ENCODE results near the gene CELA2A. TPM values are rescaled to one million over a fixed set of nuclear protein-coding genes. Genes with fewer than 3 reads are reported as not detected.
"Not testable (repeated sequence)": the region's sequence is repeated elsewhere in the genome, so short reads cannot be mapped to it uniquely, and the experiment has no call there.

Gene CELA2A
- total and polyA plus RNA-seq, 2 of the 13 experiments (the other 11 are each of a cell fraction or from before 2014, with no cell fraction given), result not detected

- BruUV-seq (replicated peaks); in situ Hi-C loops (cut with HindIII; ENCODE audit: extremely low pct_ligation_motif_present, low pct_unique_long_range_greater_than_20kb); H3K9me3 ChIP-seq (ENCODE audit: low read length); FAIRE-seq; DNase-seq (ENCODE audit: low spot score); H3K9ac ChIP-seq (ENCODE audit: insufficient read depth, low read depth, low read length); H3K27me3 ChIP-seq (ENCODE audit: control insufficient read depth in 1 of 2, insufficient read depth in 2 of 2, low read length in 2 of 2); H4K20me1 ChIP-seq (ENCODE audit: insufficient read depth, low read length); H3K4me2 ChIP-seq (ENCODE audit: low read depth, low read length); H3K36me3 ChIP-seq (replicated peaks in 1 of 2; ENCODE audit: control insufficient read depth in 1 of 2, insufficient read depth in 2 of 2, low read length in 2 of 2); H3K79me2 ChIP-seq (ENCODE audit: insufficient read depth, low read length); ATAC-seq; H3K4me1 ChIP-seq (ENCODE audit: insufficient read depth, low read length); H3K4me3 ChIP-seq (replicated peaks in 1 of 3; ENCODE audit: insufficient read depth in 1 of 3, low read depth in 2 of 3, low read length in 3 of 3); H2AFZ ChIP-seq (ENCODE audit: low read length); CTCF ChIA-PET (ENCODE audit: low intra/inter-chr PET ratio, low total read pairs); POLR2A ChIA-PET; intact Hi-C loops (cut with micrococcal nuclease; ENCODE audit: unreplicated experiment); H3K27ac ChIP-seq (ENCODE audit: extremely low read length, insufficient read depth, low read length): not testable (repeated sequence)
- 56% methylated on average over 5 of the region's 5 CpGs for whole genome bisulfite sequencing (ENCODE audit: low lambda C conversion rate)
Observed at GRCh38 chr1:15471067-15471466, 14.5 kb downstream of the CELA2A start.

GRCh38 chr1:15471723-15472122, 15.2 kb downstream of the CELA2A start:
- FAIRE-seq; in situ Hi-C loops (cut with HindIII; ENCODE audit: extremely low pct_ligation_motif_present, low pct_unique_long_range_greater_than_20kb): not testable (repeated sequence)

GRCh38 chr1:15472587-15472986, 16.1 kb downstream of the CELA2A start:
- no peak overlapping the region for H3K27ac ChIP-seq (ENCODE audit: extremely low read length, insufficient read depth, low read length)
- in situ Hi-C loops (cut with HindIII; ENCODE audit: extremely low pct_ligation_motif_present, low pct_unique_long_range_greater_than_20kb), result no loop called here
- H3K4me3 ChIP-seq (replicated peaks in 1 of 3; ENCODE audit: insufficient read depth in 1 of 3, low read depth in 2 of 3, low read length in 3 of 3), result no peak overlapping the region
- H3K9me3 ChIP-seq (ENCODE audit: low read length), result no peaks in the 10 kb centered on the region
- no peak for FAIRE-seq
- H3K36me3 ChIP-seq (replicated peaks in 1 of 2; ENCODE audit: control insufficient read depth in 1 of 2, insufficient read depth in 2 of 2, low read length in 2 of 2), result no peaks in the 10 kb centered on the region
- H2AFZ ChIP-seq (ENCODE audit: low read length), result no peak overlapping the region
- no peaks in the 10 kb centered on the region for H4K20me1 ChIP-seq (ENCODE audit: insufficient read depth, low read length)
- peaks cover 0 to 5% of the 10 kb centered on the region in 2 experiments; a peak in 2 of 5 replicates for H3K27me3 ChIP-seq (ENCODE audit: control insufficient read depth in 1 of 2, insufficient read depth in 2 of 2, low read length in 2 of 2)
- H3K4me1 ChIP-seq (ENCODE audit: insufficient read depth, low read length), result no peaks in the 10 kb centered on the region
- H3K4me2 ChIP-seq (ENCODE audit: low read depth, low read length), result no peak overlapping the region
- no TSS peak for BruUV-seq (replicated peaks)
- 46% methylated on average over 10 of the region's 11 CpGs for WGBS (ENCODE audit: low lambda C conversion rate)
- intact Hi-C loops (cut with micrococcal nuclease; ENCODE audit: unreplicated experiment), result no loop called here
- no peak overlapping the region for H3K9ac ChIP-seq (ENCODE audit: insufficient read depth, low read depth, low read length)
- ATAC-seq, result peak; percentile 36; the same call in 2 of the 3 replicates
- H3K79me2 ChIP-seq (ENCODE audit: insufficient read depth, low read length), result no peaks in the 10 kb centered on the region
- CTCF ChIA-PET (ENCODE audit: low intra/inter-chr PET ratio, low total read pairs), result no interaction called here
- POLR2A ChIA-PET, result no interaction called here
- DNase-seq (ENCODE audit: low spot score), result no peak
- TF ChIP-seq ZNF629 (CRISPR knock-in tag; conservative IDR thresholded peaks at IDR 0.05), result no peak
- TF ChIP-seq ARID3A (IDR thresholded peaks at IDR 0.05; ENCODE audit: low read depth, low read length), result no peak
- TF ChIP-seq ZNF558 (CRISPR knock-in tag; IDR thresholded peaks at IDR 0.05; ENCODE audit: borderline replicate concordance), result no peak
- TF ChIP-seq HMGXB4 (CRISPR knock-in tag; IDR thresholded peaks at IDR 0.05; ENCODE audit: borderline replicate concordance in 1 of 2, low read depth in 1 of 2), result no peak

More at GRCh38 chr1:15471723-15472122, 15.2 kb downstream of the CELA2A start:
- H4K20me1 ChIP-seq (ENCODE audit: insufficient read depth, low read length); H3K27ac ChIP-seq (ENCODE audit: extremely low read length, insufficient read depth, low read length); H3K4me1 ChIP-seq (ENCODE audit: insufficient read depth, low read length); H2AFZ ChIP-seq (ENCODE audit: low read length); H3K9ac ChIP-seq (ENCODE audit: insufficient read depth, low read depth, low read length); H3K4me3 ChIP-seq (replicated peaks in 1 of 3; ENCODE audit: insufficient read depth in 1 of 3, low read depth in 2 of 3, low read length in 3 of 3); DNase-seq (ENCODE audit: low spot score); ATAC-seq; POLR2A ChIA-PET; H3K79me2 ChIP-seq (ENCODE audit: insufficient read depth, low read length); CTCF ChIA-PET (ENCODE audit: low intra/inter-chr PET ratio, low total read pairs); H3K9me3 ChIP-seq (ENCODE audit: low read length); BruUV-seq (replicated peaks); H3K36me3 ChIP-seq (replicated peaks in 1 of 2; ENCODE audit: control insufficient read depth in 1 of 2, insufficient read depth in 2 of 2, low read length in 2 of 2); H3K27me3 ChIP-seq (ENCODE audit: control insufficient read depth in 1 of 2, insufficient read depth in 2 of 2, low read length in 2 of 2); H3K4me2 ChIP-seq (ENCODE audit: low read depth, low read length); intact Hi-C loops (cut with micrococcal nuclease; ENCODE audit: unreplicated experiment): not testable (repeated sequence)
- WGBS (ENCODE audit: low lambda C conversion rate), result 43% methylated on average over 6 of the region's 6 CpGs

All from HepG2 (cell line).